H9 (cell line): Measurements from ENCODE around the gene LTK. TPM values are rescaled to one million over a fixed set of nuclear protein-coding genes. Genes with fewer than 3 reads are reported as not detected.

Experiments
- DNase-seq: peaks from one replicate; pipeline ENCODE4 v3.0.0-alpha.2; 2017
- H2AFZ ChIP-seq: one replicate; pipeline ENCODE4 v1.6.1; 2013; ENCODE audit warnings: mild to moderate bottlenecking, low read length, control low read depth, moderate library complexity
- H2AK5ac ChIP-seq: 2 replicates; pipeline ENCODE4 v1.6.1; 2013; ENCODE audit warnings: low read length, control low read depth, mixed read lengths; ENCODE audit not compliant: insufficient read length
- H2BK120ac ChIP-seq: one replicate; pipeline ENCODE4 v1.6.1; 2013; ENCODE audit warnings: low read depth, mild to moderate bottlenecking, low read length, control low read depth, inconsistent platforms; ENCODE audit not compliant: poor library complexity, severe bottlenecking
- H2BK12ac ChIP-seq: 2 replicates; pipeline ENCODE4 v1.6.1; 2013; ENCODE audit warnings: low read length, control low read depth, mixed read lengths, low read depth; ENCODE audit not compliant: insufficient read length
- H2BK15ac ChIP-seq: 2 replicates; pipeline ENCODE4 v1.6.1; 2013; ENCODE audit warnings: low read depth, low read length, control low read depth
- H2BK20ac ChIP-seq: one replicate; pipeline ENCODE4 v1.6.1; 2013; ENCODE audit warnings: low read depth, mild to moderate bottlenecking, low read length, control low read depth, inconsistent platforms; ENCODE audit not compliant: poor library complexity, severe bottlenecking
- H2BK5ac ChIP-seq: 2 replicates; pipeline ENCODE4 v1.6.1; 2013; ENCODE audit warnings: low read length, control low read depth, mixed read lengths; ENCODE audit not compliant: insufficient read length
- H3K14ac ChIP-seq: 2 replicates; pipeline ENCODE4 v1.6.1; 2013; ENCODE audit warnings: low read length, control low read depth; ENCODE audit not compliant: insufficient read depth
- H3K18ac ChIP-seq: 2 replicates; pipeline ENCODE4 v1.6.1; 2013; ENCODE audit warnings: low read depth, mild to moderate bottlenecking, mixed read lengths, low read length, control low read depth; ENCODE audit not compliant: insufficient read length
- H3K23ac ChIP-seq: 2 replicates; pipeline ENCODE4 v1.6.1; 2013; ENCODE audit warnings: low read length, control low read depth, mixed read lengths, low read depth; ENCODE audit not compliant: insufficient read length
- H3K23me2 ChIP-seq: 2 replicates; pipeline ENCODE4 v1.6.1; 2013; ENCODE audit warnings: low read depth, mild to moderate bottlenecking, mixed read lengths, low read length, control low read depth; ENCODE audit not compliant: insufficient read length, poor library complexity, severe bottlenecking
- H3K27ac ChIP-seq: 2 replicates; pipeline ENCODE4 v1.5.1; 2013; ENCODE audit warnings: low read length, control low read depth, mixed read lengths, low read depth; ENCODE audit not compliant: insufficient read length
- H3K27me3 ChIP-seq: 2 replicates; pipeline ENCODE4 v1.6.1; 2013; ENCODE audit warnings: low read length, control low read depth, inconsistent platforms; ENCODE audit not compliant: insufficient read depth
- H3K4ac ChIP-seq: 2 replicates; pipeline ENCODE4 v1.6.1; 2013; ENCODE audit warnings: low read depth, mild to moderate bottlenecking, control low read depth, inconsistent platforms, low read length, moderate library complexity
- H3K4me1 ChIP-seq: 2 replicates; pipeline ENCODE4 v1.6.1; 2013; ENCODE audit warnings: low read length, control low read depth, inconsistent platforms; ENCODE audit not compliant: insufficient read depth
- H3K4me2 ChIP-seq: 2 replicates; pipeline ENCODE4 v1.6.1; 2013; ENCODE audit warnings: low read length, control low read depth, mixed read lengths; ENCODE audit not compliant: insufficient read length, insufficient read depth
- H3K56ac ChIP-seq: 2 replicates; pipeline ENCODE4 v1.6.1; 2013; ENCODE audit warnings: low read depth, mild to moderate bottlenecking, mixed read lengths, low read length, control low read depth; ENCODE audit not compliant: insufficient read length
- H3K79me1 ChIP-seq: 2 replicates; pipeline ENCODE4 v1.6.1; 2013; ENCODE audit warnings: low read depth, mild to moderate bottlenecking, moderate library complexity, low read length, control low read depth, inconsistent platforms; ENCODE audit not compliant: insufficient read depth, poor library complexity, severe bottlenecking
- H3K79me2 ChIP-seq: 2 replicates; pipeline ENCODE4 v1.6.1; 2013; ENCODE audit warnings: low read length, control low read depth, inconsistent platforms; ENCODE audit not compliant: insufficient read depth
- H3K9ac ChIP-seq: 2 replicates; pipeline ENCODE4 v1.6.1; 2013; ENCODE audit warnings: low read length, control low read depth, mixed read lengths; ENCODE audit not compliant: insufficient read length; ENCODE audit errors: extremely low read depth
- H3K9me3 ChIP-seq: one replicate; pipeline ENCODE4 v1.6.1; 2013; ENCODE audit warnings: low read depth, low read length, inconsistent platforms; ENCODE audit not compliant: control insufficient read depth
- H3T11ph ChIP-seq: one replicate; pipeline ENCODE4 v1.6.1; 2013; ENCODE audit warnings: mild to moderate bottlenecking, low read length, control low read depth, inconsistent platforms
- H4K20me1 ChIP-seq: one replicate; pipeline ENCODE4 v1.6.1; 2013; ENCODE audit not compliant: control insufficient read depth, insufficient read length, insufficient read depth
- H4K5ac ChIP-seq: 2 replicates; pipeline ENCODE4 v1.6.1; 2013; ENCODE audit warnings: low read depth, mild to moderate bottlenecking, mixed read lengths, low read length, control low read depth; ENCODE audit not compliant: insufficient read length
- H4K8ac ChIP-seq: replicated peaks from 2 replicates; pipeline ENCODE4 v1.6.1; 2013; ENCODE audit warnings: low read length, control low read depth, mixed read lengths, low read depth; ENCODE audit not compliant: insufficient read length
- H4K91ac ChIP-seq: 2 replicates; pipeline ENCODE4 v1.6.1; 2013; ENCODE audit warnings: low read depth, mild to moderate bottlenecking, moderate library complexity, mixed read lengths, low read length, control low read depth; ENCODE audit not compliant: insufficient read length
- H3K27ac Mint-ChIP-seq, 3 experiments: 2 replicates in 2 of 3; 3 replicates in 1 of 3; pipeline ENCODE4 v1.8.0; 2020 to 2021; ENCODE audit warnings: mixed read lengths in 3 of 3, mild to moderate bottlenecking in 1 of 3, moderate library complexity in 1 of 3
- H3K27me3 Mint-ChIP-seq: 2 replicates; pipeline ENCODE4 v1.8.0; 2021; ENCODE audit warnings: low read depth, mild to moderate bottlenecking, moderate library complexity, mixed read lengths
- H3K36me3 Mint-ChIP-seq, 3 experiments: 2 replicates in 2 of 3; 3 replicates in 1 of 3; pipeline ENCODE4 v1.8.0; 2020 to 2021; ENCODE audit warnings: low read depth in 3 of 3, mixed read lengths in 3 of 3; ENCODE audit not compliant: insufficient read depth in 1 of 3
- H3K4me1 Mint-ChIP-seq, 2 experiments: 2 replicates each; pipeline ENCODE4 v1.8.0; 2020; ENCODE audit warnings: mixed read lengths in 2 of 2
- H3K4me3 Mint-ChIP-seq, 2 experiments: 2 replicates in 1 of 2; 3 replicates in 1 of 2; pipeline ENCODE4 v1.8.0; 2020 to 2021; ENCODE audit warnings: mild to moderate bottlenecking in 2 of 2, mixed read lengths in 2 of 2, moderate library complexity in 1 of 2
- H3K9me3 Mint-ChIP-seq, 2 experiments: 2 replicates in 1 of 2; 3 replicates in 1 of 2; pipeline ENCODE4 v1.8.0; 2020; ENCODE audit warnings: mild to moderate bottlenecking in 2 of 2, mixed read lengths in 2 of 2, moderate library complexity in 1 of 2
- CTCF ChIP-seq: fragments of 200-600 bp; sonication (generic); conservative IDR thresholded peaks from 3 replicates; pipeline ENCODE4 v1.8.0; 2021; ENCODE audit warnings: antibody characterized with exemption, mild to moderate bottlenecking
- WGBS: extraction: QIAGEN DNeasy Blood & Tissue Kit; methylation state at CpG from one replicate; pipeline ENCODE4 v1.1.7; 2013; ENCODE audit warnings: missing lambda C conversion rate, low lambda C conversion rate, mixed read lengths; ENCODE audit not compliant: insufficient read length; ENCODE audit errors: extremely low coverage; 5-methylcytosine and 5-hydroxymethylcytosine counted together
- total RNA-seq: library from RNA; stranded (reverse); gene quantifications from 2 replicates; pipeline ENCODE4 v1.2.1, GENCODE V29; 2021

LTK gene
- total RNA-seq, 1 experiment from 2014 or later = 0.31 TPM

GRCh38 chr15:41480396-41481140 is 33.1 kb downstream of the LTK start:
- Histone ChIP-seq H4K91ac (no peak overlapping the region), H2BK120ac (no peak overlapping the region), H2BK20ac (no peak overlapping the region), H3K9ac (no peak overlapping the region), H3K23ac (no peak overlapping the region), H3K4me2 (no peak overlapping the region), H3K18ac (no peak overlapping the region), H2BK12ac (no peak overlapping the region), H3K27me3 (no peaks in the 10 kb centered on the region), H3K4ac (no peak overlapping the region), H3K14ac (no peak overlapping the region), H3K79me2 (no peaks in the 10 kb centered on the region), H3K9me3 (no peaks in the 10 kb centered on the region), H3T11ph (no peak overlapping the region), H4K20me1 (no peaks in the 10 kb centered on the region), H3K56ac (no peak overlapping the region), H4K5ac (no peak overlapping the region), H2AFZ (no peak overlapping the region), H2BK15ac (no peak overlapping the region), H3K27ac (no peak overlapping the region), H3K23me2 (no peaks in the 10 kb centered on the region), H2BK5ac (no peak overlapping the region), H3K4me1 (no peaks in the 10 kb centered on the region), H4K8ac (no peak overlapping the region), H3K79me1 (no peaks in the 10 kb centered on the region), H2AK5ac (no peak overlapping the region)
- Mint-ChIP-seq H3K9me3 (no peaks in the 10 kb centered on the region), H3K4me3 (no peak overlapping the region), H3K27me3 (no peaks in the 10 kb centered on the region), H3K27ac (peak overlapping the region in 1 of 3 experiments; percentile 53; a peak in 1 of 7 replicates), H3K36me3 (peaks cover 46 to 73% (median 60%) of the 10 kb centered on the region in 3 experiments; a peak in 6 of 7 replicates), H3K4me1 (no peaks in the 10 kb centered on the region)
- no CpG with 5 or more reads among the region's 12 CpGs for WGBS
- TF ChIP-seq CTCF = no peak
- DNase-seq = no peak
